Liver (tissue), 9 donors: ENCODE data around the gene RBMS2. TPM values are rescaled to one million over a fixed set of nuclear protein-coding genes. Genes with fewer than 3 reads are reported as not detected.
"Not testable (repeated sequence)": the region's sequence is repeated elsewhere in the genome, so short reads cannot be mapped to it uniquely, and the experiment has no call there.

Source experiments
- DNase-seq: peaks from one replicate; pipeline ENCODE4 v3.0.0-alpha.2; 2017; ENCODE audit warnings: low spot score
- H3K27ac ChIP-seq, 2 donors: one replicate each; pipeline ENCODE4 v1.7.0; 2013; ENCODE audit warnings: inconsistent platforms in 2 of 2, low read length in 2 of 2, control low read depth in 1 of 2, low read depth in 1 of 2, mild to moderate bottlenecking in 1 of 2
- H3K27me3 ChIP-seq, 4 donors: one replicate each; pipeline versions ENCODE4 v1.6.1 to v1.7.0; 2013; ENCODE audit warnings: low read length in 3 of 4, inconsistent platforms in 1 of 4, mild to moderate bottlenecking in 1 of 4, moderate library complexity in 1 of 4; ENCODE audit not compliant: control insufficient read depth in 4 of 4, insufficient read depth in 4 of 4
- H3K36me3 ChIP-seq, 4 donors: one replicate each; pipeline versions ENCODE4 v1.6.1 to v1.7.0; 2013; ENCODE audit warnings: low read length in 3 of 4, mild to moderate bottlenecking in 3 of 4, low read depth in 1 of 4, moderate library complexity in 1 of 4; ENCODE audit not compliant: control insufficient read depth in 4 of 4, insufficient read depth in 3 of 4
- H3K4me1 ChIP-seq, 4 donors: one replicate each; pipeline versions ENCODE4 v1.6.1 to v1.7.0; 2013; ENCODE audit warnings: low read length in 3 of 4, mild to moderate bottlenecking in 3 of 4, moderate library complexity in 1 of 4; ENCODE audit not compliant: control insufficient read depth in 4 of 4, insufficient read depth in 4 of 4
- H3K4me3 ChIP-seq, 3 donors: one replicate each; pipeline versions ENCODE4 v1.6.1 to v1.7.0; 2013; ENCODE audit warnings: low read length in 3 of 3, control low read depth in 1 of 3, low read depth in 1 of 3, mild to moderate bottlenecking in 1 of 3
- H3K9ac ChIP-seq, 2 donors: one replicate each; pipeline ENCODE4 v1.7.0; 2013; ENCODE audit warnings: low read length in 2 of 2, mild to moderate bottlenecking in 2 of 2, moderate library complexity in 2 of 2, control low read depth in 1 of 2, low read depth in 1 of 2
- H3K9me3 ChIP-seq, 4 donors: one replicate each; pipeline versions ENCODE4 v1.6.1 to v1.7.0; 2013; ENCODE audit warnings: low read length in 3 of 4; ENCODE audit not compliant: control insufficient read depth in 4 of 4
- CTCF ChIP-seq: fragments of 150-350 bp; IDR thresholded peaks from 2 replicates; pipeline ENCODE4 v1.5.1; 2017; ENCODE audit warnings: improper control_type of control experiment, low read depth, low read length; ENCODE audit not compliant: missing input control
- FOXA2 ChIP-seq: IDR thresholded peaks from 2 replicates; pipeline ENCODE4 v1.6.1; 2016; ENCODE audit warnings: antibody characterized with exemption
- GABPA ChIP-seq, 2 donors: IDR thresholded peaks in 1 of 2; conservative IDR thresholded peaks in 1 of 2; 2 replicates each; pipeline ENCODE4 v1.6.1; 2016; ENCODE audit warnings: antibody characterized with exemption in 2 of 2, mild to moderate bottlenecking in 1 of 2, moderate library complexity in 1 of 2
- HNF4A ChIP-seq, 2 donors: conservative IDR thresholded peaks; 2 replicates each; pipeline ENCODE4 v1.6.1; 2016; ENCODE audit warnings: antibody characterized with exemption in 2 of 2, mild to moderate bottlenecking in 2 of 2
- HNF4G ChIP-seq: IDR thresholded peaks from 2 replicates; pipeline ENCODE4 v1.6.1; 2016; ENCODE audit warnings: antibody characterized with exemption
- JUND ChIP-seq, 2 donors: IDR thresholded peaks; 2 replicates each; pipeline ENCODE4 v1.6.1; 2016; ENCODE audit warnings: antibody characterized with exemption in 2 of 2
- MAX ChIP-seq: IDR thresholded peaks from 2 replicates; pipeline ENCODE4 v1.6.1; 2016; ENCODE audit warnings: antibody characterized with exemption
- RAD21 ChIP-seq, 2 donors: IDR thresholded peaks; 2 replicates each; pipeline ENCODE4 v1.6.1; 2016; ENCODE audit warnings: antibody characterized with exemption in 2 of 2, mild to moderate bottlenecking in 2 of 2
- SP1 ChIP-seq: IDR thresholded peaks from 2 replicates; pipeline ENCODE4 v1.6.1; 2018; ENCODE audit warnings: antibody characterized with exemption, mild to moderate bottlenecking
- TAF1 ChIP-seq: conservative IDR thresholded peaks from 2 replicates; pipeline ENCODE4 v1.6.1; 2016; ENCODE audit warnings: antibody characterized with exemption, mild to moderate bottlenecking
- WGBS: extraction: QIAGEN DNeasy Blood & Tissue Kit; methylation state at CpG from one replicate; pipeline ENCODE4 v1.1.7; 2013; 5-methylcytosine and 5-hydroxymethylcytosine counted together
- polyA plus RNA-seq, 2 donors: library from polyadenylated mRNA; stranded (reverse) in 1 of 2; unstranded in 1 of 2; fragments of 200-250 nt in 1 of 2; fragments of >200 nt in 1 of 2; fragmentation: Nextera tagmentation in 1 of 2; extraction: Ambion mirVana in 1 of 2; gene quantifications; one replicate each; pipeline versions ENCODE4 v1.2.1 to v1.2.3, GENCODE V29; 2013 to 2015
- total RNA-seq, 2 donors: library from RNA; depleted of rRNA; stranded (reverse); fragments of >200 nt; gene quantifications; one replicate each; pipeline ENCODE4 v1.2.3, GENCODE V29; 2014
- donor health status: healthy.
- donor health status: healthy.
- donor health status: healthy.
- donor health status: healthy.
- donor health status: healthy.

RBMS2 gene
- total and polyA plus RNA-seq, 4 donors: 1.2 to 3.8 (median 1.8) TPM

- DNase-seq, H3K27ac ChIP-seq, H3K4me3 ChIP-seq, H3K4me1 ChIP-seq, H3K36me3 ChIP-seq, H3K9ac ChIP-seq, H3K27me3 ChIP-seq, H3K9me3 ChIP-seq: not testable (repeated sequence)
- WGBS: 19% methylated on average over 17 of the region's 17 CpGs
- TF ChIP-seq CTCF (peak; percentile 18), RAD21 (IDR thresholded peaks at IDR 0.05) (peak; percentile 17 to 30)
Measured at GRCh38 chr12:56496704-56497103, 24.9 kb upstream of the RBMS2 start.

- not testable (repeated sequence) for H3K4me1 ChIP-seq, H3K27ac ChIP-seq, DNase-seq, H3K9ac ChIP-seq, H3K27me3 ChIP-seq, H3K36me3 ChIP-seq, H3K4me3 ChIP-seq, H3K9me3 ChIP-seq
- WGBS: 67% methylated on average over 14 of the region's 14 CpGs
Measured at GRCh38 chr12:56498126-56498902, 23.3 kb upstream of the RBMS2 start.

DNA sequence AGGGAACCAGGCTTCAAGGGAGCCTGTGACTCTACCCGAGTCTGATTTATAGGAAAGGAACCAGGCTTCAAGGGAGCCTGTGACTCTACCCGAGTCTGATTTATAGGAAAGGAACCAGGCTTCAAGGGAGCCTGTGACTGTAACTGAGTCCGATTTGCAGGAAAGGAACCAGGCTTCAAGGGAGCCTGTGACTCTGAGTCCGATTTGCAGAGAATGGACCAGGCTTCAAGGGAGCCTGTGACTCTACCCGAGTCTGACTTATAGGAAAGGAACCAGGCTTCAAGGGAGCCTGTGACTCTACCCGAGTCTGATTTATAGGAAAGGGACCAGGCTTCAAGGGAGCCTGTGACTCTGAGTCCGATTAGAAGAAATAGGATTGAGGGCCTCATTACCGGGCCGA lies 22.2 kb upstream of the RBMS2 start:
- H3K4me1 ChIP-seq, H3K4me3 ChIP-seq, DNase-seq, H3K36me3 ChIP-seq, H3K27ac ChIP-seq, H3K27me3 ChIP-seq, H3K9ac ChIP-seq, H3K9me3 ChIP-seq: not testable (repeated sequence)
- WGBS: 89% methylated on average over 9 of the region's 9 CpGs

DNA sequence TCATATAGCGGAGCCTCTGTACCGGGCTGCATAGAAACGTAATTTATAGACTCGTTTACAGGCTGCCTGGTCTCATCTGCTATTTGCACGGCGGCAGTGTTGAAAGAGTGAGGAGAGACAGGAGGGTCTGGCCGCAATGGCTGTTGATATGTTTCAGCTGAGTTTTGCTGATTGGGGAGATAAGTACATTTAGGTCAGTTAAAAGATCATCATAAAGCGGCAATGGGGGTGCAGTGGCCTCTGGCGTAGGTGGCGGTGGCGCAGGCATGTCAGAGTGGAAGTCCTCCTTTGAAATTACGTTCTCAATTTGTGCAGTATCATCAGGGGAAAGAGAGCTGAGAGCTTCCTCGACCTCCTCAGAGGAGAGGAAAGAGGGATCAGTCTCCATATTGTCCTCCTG lies 21.7 kb upstream of the RBMS2 start:
- DNase-seq: not testable (repeated sequence)

DNA sequence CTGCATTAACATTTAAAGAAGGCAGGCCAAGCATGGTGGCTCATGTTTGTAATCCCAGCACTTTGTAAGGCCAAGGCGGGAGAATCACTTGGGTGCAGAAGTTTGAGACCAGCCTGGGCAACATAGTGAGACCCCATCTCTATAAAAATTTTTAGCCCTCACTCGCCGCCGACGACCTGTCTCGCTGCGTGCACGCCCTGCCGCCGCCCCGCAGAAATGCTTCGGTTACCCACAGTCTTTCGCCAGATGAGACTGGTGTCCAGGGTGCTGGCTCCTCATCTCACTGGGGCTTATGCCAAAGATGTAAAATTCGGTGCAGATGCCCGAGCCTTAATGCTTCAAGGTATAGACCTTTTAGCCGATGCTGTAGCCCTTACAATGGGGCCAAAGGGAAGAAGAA lies 10.8 kb upstream of the RBMS2 start:
- no peak overlapping the region for H3K27ac ChIP-seq
- no peaks in the 10 kb centered on the region for H3K36me3 ChIP-seq
- no peak overlapping the region for H3K4me3 ChIP-seq
- no peak for DNase-seq
- no peak overlapping the region for H3K9ac ChIP-seq
- no peaks in the 10 kb centered on the region for H3K27me3 ChIP-seq
- TF ChIP-seq TAF1 (no peak), GABPA (IDR thresholded peaks at IDR 0.05 in 1 of 2, conservative IDR thresholded peaks at IDR 0.05 in 1 of 2) (no peak), CTCF (no peak), JUND (IDR thresholded peaks at IDR 0.05) (no peak), HNF4G (no peak), SP1 (no peak), FOXA2 (no peak), MAX (no peak), HNF4A (conservative IDR thresholded peaks at IDR 0.05) (no peak)
- no peaks in the 10 kb centered on the region for H3K9me3 ChIP-seq
- 93% methylated on average over 16 of the region's 16 CpGs for WGBS
- H3K4me1 ChIP-seq: no peaks in the 10 kb centered on the region

More for the DNA sequence above, 21.7 kb upstream of the RBMS2 start:
- H3K4me3 ChIP-seq, H3K36me3 ChIP-seq, H3K27ac ChIP-seq, H3K27me3 ChIP-seq, H3K9me3 ChIP-seq, H3K4me1 ChIP-seq, H3K9ac ChIP-seq: not testable (repeated sequence)
- 91% methylated on average over 13 of the region's 13 CpGs for WGBS

- H3K36me3 ChIP-seq, H3K27ac ChIP-seq, H3K4me3 ChIP-seq, H3K4me1 ChIP-seq, H3K9me3 ChIP-seq, DNase-seq, H3K27me3 ChIP-seq: not testable (repeated sequence)
- peak overlapping the region in 1 of 2 donors; percentile 47 for H3K9ac ChIP-seq
- WGBS: 56% methylated on average over 4 of the region's 4 CpGs
Measured at GRCh38 chr12:56514014-56514318, 7.7 kb upstream of the RBMS2 start.
